COLO668 (cell line): Measurements from ENCODE around the gene BBS9.
"Not testable (repeated sequence)": the region's sequence is repeated elsewhere in the genome, so short reads cannot be mapped to it uniquely, and the experiment has no call there.

ENCODE experiments used
- DNase-seq: peaks from one replicate; lab custom pipeline; 2025; ENCODE audit not compliant: unreplicated experiment; lab: John Stamatoyannopoulos, UW

BBS9 gene

GRCh38 chr7:33423646-33424020, 294.3 kb downstream of the BBS9 start:
- DNase-seq: no peak

GRCh38 chr7:33425395-33425794, 296.0 kb downstream of the BBS9 start:
- no peak for DNase-seq

GRCh38 chr7:33425929-33426678, 296.7 kb downstream of the BBS9 start:
- no peak for DNase-seq

GRCh38 chr7:33428415-33428814, 299.1 kb downstream of the BBS9 start:
- no peak for DNase-seq

- no peak for DNase-seq
These were observed 302.2 kb downstream of the BBS9 start for GRCh38 chr7:33431543-33431942.

- no peak for DNase-seq
These were observed 303.5 kb downstream of the BBS9 start for GRCh38 chr7:33432821-33433220.

DNA sequence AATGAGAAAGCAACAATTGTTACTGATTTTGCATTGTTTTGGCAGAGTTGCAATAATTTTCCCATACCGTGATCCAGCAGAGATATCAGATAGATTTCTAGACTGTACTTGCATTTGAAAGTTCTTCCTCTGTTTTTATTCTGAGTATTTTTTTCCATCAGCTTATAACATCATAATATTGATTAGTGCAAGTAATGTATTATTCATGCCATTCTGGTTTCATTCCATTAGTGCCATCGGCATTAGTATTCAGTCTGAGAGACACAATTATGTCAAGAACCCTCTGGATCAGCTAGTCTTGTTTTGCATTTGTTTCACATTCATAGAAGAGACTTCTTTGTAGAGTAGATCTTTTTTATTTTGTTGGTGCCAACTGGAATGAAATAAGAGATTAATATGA, 304.0 kb downstream of the BBS9 start:
- DNase-seq: no peak

DNA sequence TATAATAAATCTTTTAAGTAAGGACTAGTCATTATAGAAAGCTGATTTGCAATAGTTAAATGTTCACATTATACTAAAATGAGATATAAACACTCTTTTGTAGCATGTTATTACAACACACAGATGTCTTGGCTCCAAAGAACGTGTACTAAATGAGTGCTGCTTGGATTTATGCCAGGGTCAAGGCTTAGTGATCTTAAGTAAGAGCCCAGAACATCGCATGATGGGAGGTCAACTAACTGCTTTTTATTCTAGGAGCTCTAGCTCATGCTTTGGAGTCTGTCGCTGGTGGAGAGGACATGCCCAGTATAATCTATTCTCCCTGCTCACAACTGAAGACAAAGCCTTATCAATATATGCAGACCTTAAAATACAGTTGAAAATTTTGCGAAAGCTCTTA, 315.1 kb downstream of the BBS9 start:
- no peak for DNase-seq

DNA sequence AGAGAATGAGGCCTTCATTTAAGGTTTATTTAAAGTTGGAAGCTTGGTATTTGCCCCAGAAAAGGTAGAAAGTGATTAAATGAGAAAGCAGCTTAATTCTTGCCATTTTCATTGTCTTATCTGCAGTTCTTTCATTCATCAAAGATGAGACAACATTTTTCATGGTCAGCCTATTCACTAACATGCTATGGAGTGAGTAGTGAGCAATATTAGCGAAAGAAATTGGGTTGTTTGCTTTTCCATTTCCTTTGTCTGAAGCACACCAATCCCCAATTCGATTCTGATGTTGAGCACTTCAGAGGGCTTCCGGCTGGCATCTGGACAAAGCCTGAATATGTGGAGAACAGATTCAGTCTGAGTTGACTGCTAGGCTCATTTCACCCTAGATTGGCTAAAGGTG, 317.2 kb downstream of the BBS9 start:
- DNase-seq: peak; percentile 69

DNA sequence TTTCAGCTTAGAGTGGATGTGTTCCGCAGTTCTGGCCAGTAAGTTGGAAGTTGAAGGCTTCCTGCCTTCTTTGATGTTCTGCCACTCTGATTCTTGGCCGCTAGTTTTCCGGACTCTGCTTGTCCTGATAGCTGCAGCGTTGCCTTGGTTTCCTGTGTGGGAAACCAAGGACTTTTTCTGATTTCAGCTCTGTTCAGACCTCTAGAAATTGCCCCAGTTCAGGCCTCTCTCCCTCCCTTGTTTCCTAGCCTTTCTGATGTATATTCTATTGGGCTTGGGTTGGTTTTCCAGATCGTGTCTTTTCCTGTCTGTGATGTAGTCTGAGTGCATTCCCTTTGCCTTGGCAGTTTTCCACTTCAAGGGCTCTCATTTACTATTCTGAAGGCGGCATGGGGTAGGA, 318.7 kb downstream of the BBS9 start:
- DNase-seq: no peak

GRCh38 chr7:33449847-33450246, 320.5 kb downstream of the BBS9 start:
- DNase-seq: no peak

GRCh38 chr7:33452805-33453502, 323.6 kb downstream of the BBS9 start:
- DNase-seq: no peak

GRCh38 chr7:33457039-33457438, 327.7 kb downstream of the BBS9 start:
- DNase-seq: no peak

DNA sequence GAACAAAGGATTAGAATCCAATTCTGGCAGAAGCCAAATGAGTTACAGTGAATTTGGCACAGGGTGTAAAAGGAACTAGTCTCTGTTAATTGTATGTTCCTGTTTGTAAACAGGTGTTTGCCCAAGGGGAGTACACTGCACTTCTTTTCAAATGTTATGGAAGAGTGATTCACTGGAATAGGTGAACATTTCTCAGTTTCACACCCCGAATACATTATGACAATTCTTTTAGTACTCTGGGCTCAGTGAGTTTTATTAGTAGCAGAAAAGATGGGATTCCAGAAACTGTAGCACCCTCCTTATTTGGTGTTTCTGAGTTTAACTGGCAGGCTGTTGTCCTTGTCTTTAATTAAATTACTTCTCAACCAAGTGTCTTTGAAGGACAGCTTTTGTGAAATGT, 329.2 kb downstream of the BBS9 start:
- DNase-seq: no peak

- peak; percentile 33 for DNase-seq
These were observed 330.0 kb downstream of the BBS9 start for GRCh38 chr7:33459340-33459751.

GRCh38 chr7:33463131-33463530, 333.8 kb downstream of the BBS9 start:
- DNase-seq: no peak

DNA sequence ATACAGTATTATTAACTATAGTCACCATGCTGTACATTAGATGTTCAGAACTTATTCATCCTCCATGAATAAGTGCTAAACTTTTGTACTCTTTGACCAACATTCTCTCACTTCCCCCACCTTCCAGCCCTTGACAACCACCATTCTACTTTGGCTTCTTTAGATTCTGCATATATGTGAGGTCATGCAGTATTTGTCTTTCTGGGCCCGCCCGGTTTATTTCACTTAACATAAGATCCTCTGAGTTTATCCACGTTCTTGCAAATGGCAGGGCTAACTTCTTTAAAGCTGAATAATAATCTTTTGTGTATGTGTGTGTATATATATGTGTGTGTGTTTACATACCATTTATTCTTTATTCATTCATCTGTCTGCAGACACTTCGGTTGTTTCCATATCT, 336.8 kb downstream of the BBS9 start:
- DNase-seq: no peak

GRCh38 chr7:33471636-33472242, 342.4 kb downstream of the BBS9 start:
- no peak for DNase-seq

DNA sequence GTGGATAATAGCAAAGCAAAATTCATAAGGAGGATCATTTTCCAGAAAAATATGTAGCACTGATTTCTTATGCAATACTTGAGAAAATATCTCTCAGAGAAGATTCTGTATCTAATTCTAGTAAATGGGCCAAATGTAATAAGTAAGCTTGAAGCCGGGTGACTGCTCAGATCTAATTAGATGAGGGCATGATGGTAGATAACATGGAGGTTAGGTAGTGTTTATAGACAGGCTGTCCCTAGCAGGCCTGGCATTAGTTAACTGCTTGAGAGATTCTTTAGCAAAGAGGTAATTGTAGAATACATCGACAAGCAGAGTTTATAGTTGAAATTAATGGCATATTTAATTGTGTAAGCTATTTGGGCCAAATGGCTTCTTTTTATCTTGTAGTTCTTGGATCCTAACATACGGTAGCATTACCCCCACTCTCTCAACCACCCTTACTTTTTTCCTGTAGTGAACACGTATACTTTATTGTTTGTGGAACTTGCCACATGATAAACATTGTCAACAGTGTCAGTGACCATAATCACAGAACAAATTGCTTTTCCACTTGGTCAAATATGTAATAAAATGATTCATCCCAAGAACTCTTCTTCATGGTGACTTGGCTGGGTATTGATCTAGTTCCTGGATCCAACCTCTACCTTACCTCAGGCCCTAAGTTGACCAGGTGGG, 343.1 kb downstream of the BBS9 start:
- no peak for DNase-seq

DNA sequence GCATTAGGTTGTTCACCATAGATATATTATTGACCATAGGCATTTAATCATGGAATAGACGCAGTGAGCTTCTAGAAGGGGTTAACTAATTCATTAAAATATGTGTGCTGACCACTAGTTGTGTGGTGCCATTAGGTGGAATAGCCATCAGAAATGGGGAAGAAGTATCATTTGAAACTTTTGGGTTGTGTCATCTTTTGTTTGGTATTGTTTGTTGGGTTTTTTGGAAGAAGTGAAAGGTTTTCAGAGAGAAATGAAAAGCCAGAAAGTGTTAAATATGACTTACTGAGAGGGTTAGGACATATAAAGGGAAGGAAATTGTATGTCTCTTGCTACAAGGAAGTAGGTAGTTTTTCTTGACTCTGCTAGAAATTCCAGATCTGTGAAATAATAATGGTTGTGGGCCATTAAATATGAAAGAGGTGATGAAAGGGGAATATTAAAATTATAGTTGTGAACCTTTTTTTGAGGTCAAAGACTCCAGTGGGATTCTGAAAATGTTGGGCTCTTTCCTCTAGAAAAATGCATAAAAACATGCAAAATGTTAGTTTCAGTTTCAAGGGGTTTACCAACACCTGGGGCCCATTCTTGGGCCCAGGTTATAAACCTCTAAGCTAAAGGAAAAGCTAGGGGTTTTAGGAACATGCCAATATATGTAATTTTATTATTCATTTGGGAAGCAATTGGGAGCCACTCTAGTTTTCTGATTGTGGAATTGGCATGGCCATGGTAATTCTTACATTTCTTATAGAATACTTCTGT, 348.5 kb downstream of the BBS9 start:
- DNase-seq: no peak

GRCh38 chr7:33484476-33484875, 355.1 kb downstream of the BBS9 start:
- not testable (repeated sequence) for DNase-seq
